ENCODE data around the gene RASAL1.

Gene RASAL1

DNA sequence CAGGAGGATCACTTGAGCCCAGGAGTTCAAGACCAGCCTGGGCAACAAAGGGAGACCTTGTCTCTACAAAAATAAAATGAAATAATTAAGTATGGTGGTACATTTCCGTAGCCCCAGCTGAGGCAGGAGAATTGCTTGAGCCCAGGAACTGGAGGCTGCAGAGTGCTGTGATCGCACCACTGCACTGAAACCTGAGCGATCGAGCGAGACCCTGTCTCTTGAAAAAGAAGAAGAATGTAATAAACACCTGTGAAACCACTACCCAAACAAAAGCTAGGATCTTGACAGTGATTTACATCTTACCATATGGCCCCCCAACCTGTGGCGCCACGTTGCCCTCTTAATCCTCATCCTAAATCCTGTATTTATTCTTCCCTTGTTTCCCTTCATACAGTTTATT is 84.8 kb downstream of the RASAL1 start:
- Histone ChIP-seq H3K4me1 (ENCODE audit: low read depth, poor library complexity, severe bottlenecking) (peaks cover 16% of the 10 kb centered on the region), H2AFZ (ENCODE audit: low read depth) (no peak overlapping the region), H4K20me1 (ENCODE audit: insufficient read depth) (no peaks in the 10 kb centered on the region), H3K4me2 (no peak overlapping the region), H3K27ac (no peak overlapping the region), H3K36me3 (ENCODE audit: insufficient read depth) (no peaks in the 10 kb centered on the region), H3K9ac (no peak overlapping the region), H3K79me2 (ENCODE audit: insufficient read depth, low read depth) (no peaks in the 10 kb centered on the region), H3K4me3 (IDR thresholded peaks at IDR 0.05; ENCODE audit: insufficient read depth, low read depth, low read length) (no peak overlapping the region), H3K27me3 (ENCODE audit: insufficient read depth, low read depth) (no peaks in the 10 kb centered on the region)
- TF ChIP-seq, protein P1, sequence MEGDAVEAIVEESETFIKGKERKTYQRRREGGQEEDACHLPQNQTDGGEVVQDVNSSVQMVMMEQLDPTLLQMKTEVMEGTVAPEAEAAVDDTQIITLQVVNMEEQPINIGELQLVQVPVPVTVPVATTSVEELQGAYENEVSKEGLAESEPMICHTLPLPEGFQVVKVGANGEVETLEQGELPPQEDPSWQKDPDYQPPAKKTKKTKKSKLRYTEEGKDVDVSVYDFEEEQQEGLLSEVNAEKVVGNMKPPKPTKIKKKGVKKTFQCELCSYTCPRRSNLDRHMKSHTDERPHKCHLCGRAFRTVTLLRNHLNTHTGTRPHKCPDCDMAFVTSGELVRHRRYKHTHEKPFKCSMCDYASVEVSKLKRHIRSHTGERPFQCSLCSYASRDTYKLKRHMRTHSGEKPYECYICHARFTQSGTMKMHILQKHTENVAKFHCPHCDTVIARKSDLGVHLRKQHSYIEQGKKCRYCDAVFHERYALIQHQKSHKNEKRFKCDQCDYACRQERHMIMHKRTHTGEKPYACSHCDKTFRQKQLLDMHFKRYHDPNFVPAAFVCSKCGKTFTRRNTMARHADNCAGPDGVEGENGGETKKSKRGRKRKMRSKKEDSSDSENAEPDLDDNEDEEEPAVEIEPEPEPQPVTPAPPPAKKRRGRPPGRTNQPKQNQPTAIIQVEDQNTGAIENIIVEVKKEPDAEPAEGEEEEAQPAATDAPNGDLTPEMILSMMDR (conservative IDR thresholded peaks at IDR 0.05; ENCODE audit: low read depth, low read length) = no peak

DNA sequence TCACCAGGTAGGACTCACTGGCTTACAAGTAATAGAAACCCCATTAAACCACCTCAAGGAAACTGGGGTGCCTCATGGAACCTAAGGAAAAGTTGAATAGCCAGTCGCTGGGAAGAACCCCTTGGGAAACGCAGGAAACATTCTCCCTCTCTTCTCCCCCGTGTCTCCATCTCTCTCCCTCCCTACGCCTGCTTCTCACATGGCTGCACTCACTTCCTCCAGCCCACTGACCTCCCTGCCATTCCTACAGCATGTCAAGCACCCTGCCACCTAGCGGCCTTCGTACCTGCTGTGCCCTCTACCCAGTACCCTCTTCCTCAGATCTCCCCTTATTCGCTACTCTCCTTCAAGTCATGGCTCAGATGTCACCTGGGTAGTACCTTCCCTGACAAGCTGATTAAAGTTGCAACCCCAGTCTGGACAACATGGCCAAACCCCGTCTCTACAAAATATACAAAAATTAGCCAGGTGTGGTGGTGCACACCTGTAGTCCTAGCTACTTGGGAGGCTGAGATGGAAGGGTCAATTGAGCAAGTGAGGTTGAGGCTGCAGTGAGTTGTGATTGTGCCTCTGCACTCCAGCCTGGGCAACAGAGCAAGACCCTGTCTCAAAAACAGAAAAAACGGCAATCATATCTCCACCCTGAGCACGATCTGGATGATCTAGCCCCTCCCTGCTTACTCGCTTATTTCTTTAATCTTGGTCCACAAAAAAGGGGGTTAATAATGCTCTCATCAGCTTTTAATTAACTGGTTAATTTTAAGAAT is 85.4 kb downstream of the RASAL1 start:
- H3K4me3 ChIP-seq (IDR thresholded peaks at IDR 0.05; ENCODE audit: insufficient read depth, low read depth, low read length) = no peak overlapping the region
- H3K4me1 ChIP-seq (ENCODE audit: low read depth, poor library complexity, severe bottlenecking) = peaks cover 16% of the 10 kb centered on the region
- H3K27ac ChIP-seq = no peak overlapping the region
- H3K9ac ChIP-seq = no peak overlapping the region
- H3K4me2 ChIP-seq = no peak overlapping the region
- H4K20me1 ChIP-seq (ENCODE audit: insufficient read depth) = no peaks in the 10 kb centered on the region
- H3K79me2 ChIP-seq (ENCODE audit: insufficient read depth, low read depth) = no peaks in the 10 kb centered on the region
- H3K27me3 ChIP-seq (ENCODE audit: insufficient read depth, low read depth) = no peaks in the 10 kb centered on the region
- TF ChIP-seq, protein P1 (conservative IDR thresholded peaks at IDR 0.05; ENCODE audit: low read depth, low read length) = no peak
- H2AFZ ChIP-seq (ENCODE audit: low read depth) = no peak overlapping the region
- no peaks in the 10 kb centered on the region for H3K36me3 ChIP-seq (ENCODE audit: insufficient read depth)
